Measurements from ENCODE around the gene PIK3CB. TPM values are rescaled to one million over a fixed set of nuclear protein-coding genes. Genes with fewer than 3 reads are reported as not detected.

The PIK3CB gene
- polyA plus RNA-seq, 1 donor from 2014 or later: 11.5 TPM

- no peaks in the 10 kb centered on the region for H3F3A ChIP-seq (ENCODE audit: insufficient read depth, low read length, poor library complexity, severe bottlenecking)
- no peaks in the 10 kb centered on the region for H3K9me2 ChIP-seq (ENCODE audit: insufficient read depth, low read length)
- TF ChIP-seq REST (IDR thresholded peaks at IDR 0.05; ENCODE audit: borderline replicate concordance) (no peak), SMC3 (conservative IDR thresholded peaks at IDR 0.05; ENCODE audit: poor library complexity) (no peak), EP300 (conservative IDR thresholded peaks at IDR 0.05; ENCODE audit: poor library complexity, severe bottlenecking) (no peak), EZH2 (IDR thresholded peaks at IDR 0.05; ENCODE audit: borderline replicate concordance, insufficient read depth, low read length, poor library complexity, severe bottlenecking) (no peak), POLR2AphosphoS5 (IDR thresholded peaks at IDR 0.05) (no peak), MXI1 (conservative IDR thresholded peaks at IDR 0.05; ENCODE audit: poor library complexity, severe bottlenecking) (no peak), RAD21 (conservative IDR thresholded peaks at IDR 0.05) (no peak), TAF1 (IDR thresholded peaks at IDR 0.05; ENCODE audit: low read depth) (no peak), CTCF (IDR thresholded peaks at IDR 0.05; ENCODE audit: poor library complexity, severe bottlenecking) (no peak)
- H3K27me3 ChIP-seq (ENCODE audit: insufficient read depth, low read depth, low read length): no peaks in the 10 kb centered on the region
- no peaks in the 10 kb centered on the region for H3K9me3 ChIP-seq (ENCODE audit: low read length)
- no peak overlapping the region for H3K4me2 ChIP-seq (ENCODE audit: low read length)
- H3K36me3 ChIP-seq (ENCODE audit: insufficient read depth, low read length): no peaks in the 10 kb centered on the region
- H3K9ac ChIP-seq (ENCODE audit: low read length): no peak overlapping the region
- no peak overlapping the region for H3K4me3 ChIP-seq (ENCODE audit: low read length)
- no peak overlapping the region for H2AFZ ChIP-seq (ENCODE audit: low read depth, low read length)
- H4K20me1 ChIP-seq (ENCODE audit: insufficient read depth): no peaks in the 10 kb centered on the region
- H3K79me2 ChIP-seq (replicated peaks; ENCODE audit: insufficient read depth, low read length): no peaks in the 10 kb centered on the region
- H3K27ac ChIP-seq (ENCODE audit: low read length): no peak overlapping the region
Measured at GRCh38 chr3:138717348-138717747, 117.4 kb downstream of the PIK3CB start.

- Histone ChIP-seq H3K9ac (ENCODE audit: low read length) (no peak overlapping the region), H3K79me2 (replicated peaks; ENCODE audit: insufficient read depth, low read length) (no peaks in the 10 kb centered on the region), H3K27me3 (ENCODE audit: insufficient read depth, low read depth, low read length) (no peaks in the 10 kb centered on the region), H3K36me3 (ENCODE audit: insufficient read depth, low read length) (no peaks in the 10 kb centered on the region), H3K9me2 (ENCODE audit: insufficient read depth, low read length) (no peaks in the 10 kb centered on the region), H3K9me3 (ENCODE audit: low read length) (no peaks in the 10 kb centered on the region), H3K27ac (ENCODE audit: low read length) (no peak overlapping the region), H3K4me2 (ENCODE audit: low read length) (no peak overlapping the region), H4K20me1 (ENCODE audit: insufficient read depth) (no peaks in the 10 kb centered on the region), H2AFZ (ENCODE audit: low read depth, low read length) (no peak overlapping the region), H3K4me3 (ENCODE audit: low read length) (no peak overlapping the region), H3F3A (ENCODE audit: insufficient read depth, low read length, poor library complexity, severe bottlenecking) (no peaks in the 10 kb centered on the region)
- no peak for TF ChIP-seq MXI1 (conservative IDR thresholded peaks at IDR 0.05; ENCODE audit: poor library complexity, severe bottlenecking)
- TF ChIP-seq CTCF (IDR thresholded peaks at IDR 0.05; ENCODE audit: poor library complexity, severe bottlenecking): no peak
- no peak for TF ChIP-seq RAD21 (conservative IDR thresholded peaks at IDR 0.05)
- no peak for TF ChIP-seq EP300 (conservative IDR thresholded peaks at IDR 0.05; ENCODE audit: poor library complexity, severe bottlenecking)
- TF ChIP-seq SMC3 (conservative IDR thresholded peaks at IDR 0.05; ENCODE audit: poor library complexity): no peak
- TF ChIP-seq POLR2AphosphoS5 (IDR thresholded peaks at IDR 0.05): no peak
- TF ChIP-seq EZH2 (IDR thresholded peaks at IDR 0.05; ENCODE audit: borderline replicate concordance, insufficient read depth, low read length, poor library complexity, severe bottlenecking): no peak
- no peak for TF ChIP-seq TAF1 (IDR thresholded peaks at IDR 0.05; ENCODE audit: low read depth)
- no peak for TF ChIP-seq REST (IDR thresholded peaks at IDR 0.05; ENCODE audit: borderline replicate concordance)
Measured at GRCh38 chr3:138712086-138712485, 122.6 kb downstream of the PIK3CB start.
